CD14-positive monocyte (primary cell): ENCODE data around the gene SETD4. TPM values are rescaled to one million over a fixed set of nuclear protein-coding genes. Genes with fewer than 3 reads are reported as not detected.

Source experiments
- DNase-seq, 3 donors: peaks; one replicate each; pipeline ENCODE4 v3.0.0-alpha.2; 2011 to 2022
- H2AFZ ChIP-seq: 2 replicates; pipeline ENCODE4 v1.6.0; 2012; ENCODE audit warnings: mild to moderate bottlenecking, low read depth, low read length, inconsistent platforms; ENCODE audit not compliant: insufficient read depth, poor library complexity, severe bottlenecking
- H3K27ac ChIP-seq, 2 donors: 1 replicate in 1 of 2; 2 replicates in 1 of 2; pipeline ENCODE4 v1.5.1; 2012 to 2013; ENCODE audit warnings: low read length in 2 of 2, control low read depth in 1 of 2, inconsistent platforms in 1 of 2, low read depth in 1 of 2, mild to moderate bottlenecking in 1 of 2
- H3K27me3 ChIP-seq, 2 donors: one replicate each; pipeline versions ENCODE4 v1.6.0 to v1.6.1; 2011 to 2013; ENCODE audit warnings: low read length in 2 of 2; ENCODE audit not compliant: control insufficient read depth in 2 of 2, insufficient read depth in 2 of 2
- H3K36me3 ChIP-seq, 2 donors: replicated peaks in 1 of 2; 1 replicate in 1 of 2; 2 replicates in 1 of 2; pipeline versions ENCODE4 v1.5.1 to v1.6.1; 2012 to 2013; ENCODE audit warnings: low read length in 2 of 2, control low read depth in 1 of 2, inconsistent platforms in 1 of 2, mild to moderate bottlenecking in 1 of 2; ENCODE audit not compliant: insufficient read depth in 2 of 2, control insufficient read depth in 1 of 2
- H3K4me1 ChIP-seq, 2 donors: 1 replicate in 1 of 2; 2 replicates in 1 of 2; pipeline versions ENCODE4 v1.5.1 to v1.6.1; 2012 to 2013; ENCODE audit warnings: low read length in 2 of 2, control low read depth in 1 of 2, inconsistent platforms in 1 of 2, mild to moderate bottlenecking in 1 of 2, moderate library complexity in 1 of 2; ENCODE audit not compliant: insufficient read depth in 2 of 2, control insufficient read depth in 1 of 2
- H3K4me2 ChIP-seq: replicated peaks from 2 replicates; pipeline ENCODE3; 2012; ENCODE audit warnings: low read length, moderate library complexity, mild to moderate bottlenecking; ENCODE audit not compliant: poor library complexity, severe bottlenecking; ENCODE audit errors: extremely low read depth
- H3K4me3 ChIP-seq, 3 experiments: fragments of 200-600 bp in 1 of 3; sonication (generic) in 1 of 3; replicated peaks in 1 of 3; 1 replicate in 2 of 3; 2 replicates in 1 of 3; pipeline ENCODE4 v1.5.1; 2011 to 2013; ENCODE audit warnings: low read length in 3 of 3, mild to moderate bottlenecking in 3 of 3, control low read depth in 2 of 3, low read depth in 2 of 3, inconsistent platforms in 1 of 3, moderate library complexity in 1 of 3
- H3K79me2 ChIP-seq: 2 replicates; pipeline ENCODE4 v1.6.0; 2012; ENCODE audit warnings: mild to moderate bottlenecking, control low read depth, inconsistent platforms, low read length, moderate library complexity; ENCODE audit not compliant: insufficient read depth
- H3K9ac ChIP-seq: 2 replicates; pipeline ENCODE4 v1.6.0; 2017; ENCODE audit warnings: low read length, mild to moderate bottlenecking; ENCODE audit not compliant: insufficient read depth, poor library complexity, severe bottlenecking
- H3K9me3 ChIP-seq, 2 donors: replicated peaks in 1 of 2; 1 replicate in 1 of 2; 2 replicates in 1 of 2; pipeline versions ENCODE4 v1.5.1 to v1.6.1; 2012 to 2013; ENCODE audit warnings: low read length in 2 of 2, control low read depth in 1 of 2; ENCODE audit not compliant: control insufficient read depth in 1 of 2, insufficient read depth in 1 of 2
- H4K20me1 ChIP-seq: 2 replicates; pipeline ENCODE4 v1.6.0; 2012; ENCODE audit warnings: mild to moderate bottlenecking, low read length, control low read depth, moderate library complexity; ENCODE audit not compliant: insufficient read depth
- H3K27ac Mint-ChIP-seq, 7 donors: one replicate each; pipeline ENCODE4 v1.8.0; 2020; ENCODE audit warnings: mild to moderate bottlenecking in 7 of 7, mixed read lengths in 7 of 7, moderate library complexity in 6 of 7, inconsistent platforms in 2 of 7
- H3K27me3 Mint-ChIP-seq, 3 donors: one replicate each; pipeline ENCODE4 v1.8.0; 2021 to 2022; ENCODE audit warnings: low read depth in 3 of 3, mild to moderate bottlenecking in 3 of 3, mixed read lengths in 3 of 3, moderate library complexity in 3 of 3, inconsistent platforms in 1 of 3
- H3K36me3 Mint-ChIP-seq, 2 donors: one replicate each; pipeline ENCODE4 v1.8.0; 2020; ENCODE audit warnings: mixed read lengths in 2 of 2, inconsistent platforms in 1 of 2, mild to moderate bottlenecking in 1 of 2
- H3K4me1 Mint-ChIP-seq: one replicate; pipeline ENCODE4 v1.8.0; 2020; ENCODE audit warnings: mild to moderate bottlenecking, mixed read lengths
- H3K4me3 Mint-ChIP-seq, 2 donors: one replicate each; pipeline ENCODE4 v1.8.0; 2020; ENCODE audit warnings: mild to moderate bottlenecking in 2 of 2, mixed read lengths in 2 of 2, moderate library complexity in 1 of 2
- H3K9me3 Mint-ChIP-seq, 7 donors: one replicate each; pipeline ENCODE4 v1.8.0; 2020 to 2022; ENCODE audit warnings: mixed read lengths in 7 of 7, mild to moderate bottlenecking in 6 of 7, moderate library complexity in 6 of 7, inconsistent platforms in 2 of 7
- WGBS: methylation state at CpG from one replicate; pipeline ENCODE4 v1.1.5; 2013; ENCODE audit warnings: missing lambda C conversion rate; ENCODE audit not compliant: insufficient coverage; 5-methylcytosine and 5-hydroxymethylcytosine counted together
- intact Hi-C, 2 donors: fragments of 100-400 bp; cut with micrococcal nuclease; formaldehyde crosslinking; loops; one replicate each; pipeline versions ENCODE4 v1.15.0 to v1.15.1; 2023
- polyA plus RNA-seq, 3 donors: library from polyadenylated mRNA; depleted of rRNA in 1 of 3; unstranded in 2 of 3; stranded (reverse) in 1 of 3; fragments of 300-500 nt in 2 of 3; fragments of >200 nt in 1 of 3; fragmentation: Illumina TruSeq in 2 of 3; gene quantifications; 1 replicate in 2 of 3; 2 replicates in 1 of 3; pipeline ENCODE4 v1.2.3, GENCODE V29; 2012 to 2021
- TF ChIP-seq, protein P1 (sequence below): fragments of 200-600 bp; IDR thresholded peaks from one replicate; pipeline ENCODE4 v1.8.0; 2022; ENCODE audit warnings: antibody characterized with exemption, mild to moderate bottlenecking

SETD4 gene
- polyA plus RNA-seq, 3 donors: 4.1 to 10.8 (median 4.3) TPM

DNA sequence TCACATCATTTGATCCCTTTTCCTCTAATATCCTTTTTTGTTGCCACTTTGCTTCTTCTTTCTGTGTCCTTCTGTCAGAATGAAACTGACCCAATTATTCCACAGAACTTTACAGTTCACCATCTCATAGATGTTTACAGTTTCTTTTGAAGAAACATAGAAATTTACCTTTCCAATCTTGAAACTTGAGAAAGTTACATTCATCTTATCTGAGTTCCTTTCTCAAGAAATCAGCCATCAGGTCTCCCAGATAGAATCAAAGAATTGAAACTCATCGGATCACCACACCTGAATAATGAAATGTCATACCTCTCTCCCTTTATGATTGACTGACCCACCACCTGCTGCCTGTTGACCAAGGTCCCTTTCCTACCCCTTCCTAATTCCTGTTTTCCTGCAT lies 33.2 kb upstream of the SETD4 start:
- WGBS: 86% methylated on average over 1 of the region's 1 CpG
- no peak overlapping the region for H2AFZ ChIP-seq
- no peak overlapping the region for H3K9ac ChIP-seq
- Mint-ChIP-seq H3K27me3 (peaks cover 0 to 2% (median 0%) of the 10 kb centered on the region in 3 donors), H3K36me3 (peaks cover 0 to 6% of the 10 kb centered on the region in 2 donors), H3K4me1 (peaks cover 12% of the 10 kb centered on the region), H3K9me3 (peaks cover 16 to 29% (median 21%) of the 10 kb centered on the region in 7 donors), H3K4me3 (no peak overlapping the region), H3K27ac (no peak overlapping the region)
- H3K4me2 ChIP-seq: no peak overlapping the region
- H3K4me3 ChIP-seq: no peak overlapping the region
- peaks cover 19 to 30% of the 10 kb centered on the region in 2 donors for H3K9me3 ChIP-seq
- H3K79me2 ChIP-seq: no peaks in the 10 kb centered on the region
- peaks cover 0 to 9% of the 10 kb centered on the region in 2 donors for H3K4me1 ChIP-seq
- H3K27me3 ChIP-seq: no peaks in the 10 kb centered on the region
- TF ChIP-seq, protein P1, sequence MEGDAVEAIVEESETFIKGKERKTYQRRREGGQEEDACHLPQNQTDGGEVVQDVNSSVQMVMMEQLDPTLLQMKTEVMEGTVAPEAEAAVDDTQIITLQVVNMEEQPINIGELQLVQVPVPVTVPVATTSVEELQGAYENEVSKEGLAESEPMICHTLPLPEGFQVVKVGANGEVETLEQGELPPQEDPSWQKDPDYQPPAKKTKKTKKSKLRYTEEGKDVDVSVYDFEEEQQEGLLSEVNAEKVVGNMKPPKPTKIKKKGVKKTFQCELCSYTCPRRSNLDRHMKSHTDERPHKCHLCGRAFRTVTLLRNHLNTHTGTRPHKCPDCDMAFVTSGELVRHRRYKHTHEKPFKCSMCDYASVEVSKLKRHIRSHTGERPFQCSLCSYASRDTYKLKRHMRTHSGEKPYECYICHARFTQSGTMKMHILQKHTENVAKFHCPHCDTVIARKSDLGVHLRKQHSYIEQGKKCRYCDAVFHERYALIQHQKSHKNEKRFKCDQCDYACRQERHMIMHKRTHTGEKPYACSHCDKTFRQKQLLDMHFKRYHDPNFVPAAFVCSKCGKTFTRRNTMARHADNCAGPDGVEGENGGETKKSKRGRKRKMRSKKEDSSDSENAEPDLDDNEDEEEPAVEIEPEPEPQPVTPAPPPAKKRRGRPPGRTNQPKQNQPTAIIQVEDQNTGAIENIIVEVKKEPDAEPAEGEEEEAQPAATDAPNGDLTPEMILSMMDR: no peak
- no peak for DNase-seq
- no peaks in the 10 kb centered on the region for H4K20me1 ChIP-seq
- no peak overlapping the region for H3K27ac ChIP-seq
- intact Hi-C loops: no loop called here
- H3K36me3 ChIP-seq: no peaks in the 10 kb centered on the region

DNA sequence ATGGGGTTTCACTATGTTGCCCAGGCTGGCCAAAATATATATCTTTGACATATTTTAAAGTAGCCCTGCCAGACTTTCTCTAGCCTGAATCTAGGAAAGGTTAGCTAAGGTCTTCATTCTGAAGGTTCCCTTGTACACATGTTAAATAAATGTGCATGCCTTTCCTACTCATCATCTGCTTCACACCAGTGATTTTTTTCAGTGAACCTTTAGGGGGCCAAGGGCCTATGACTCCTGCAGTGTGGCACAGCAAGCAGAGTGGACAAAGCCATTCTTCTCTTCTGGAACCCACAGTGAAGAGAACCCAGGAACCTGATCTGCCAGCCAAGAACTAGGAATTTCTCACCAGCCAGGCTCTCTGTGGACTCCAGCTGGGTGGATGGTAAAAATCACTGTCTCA lies 32.4 kb upstream of the SETD4 start:
- Mint-ChIP-seq H3K36me3 (peaks cover 0 to 6% of the 10 kb centered on the region in 2 donors), H3K27me3 (peaks cover 0 to 2% (median 0%) of the 10 kb centered on the region in 3 donors), H3K9me3 (peaks cover 16 to 29% (median 21%) of the 10 kb centered on the region in 7 donors), H3K4me1 (peaks cover 4% of the 10 kb centered on the region), H3K27ac (no peak overlapping the region), H3K4me3 (no peak overlapping the region)
- intact Hi-C loops: no loop called here
- Histone ChIP-seq H3K4me1 (peaks cover 0 to under 1% of the 10 kb centered on the region in 2 donors), H3K9ac (no peak overlapping the region), H3K27me3 (no peaks in the 10 kb centered on the region), H3K36me3 (no peaks in the 10 kb centered on the region), H3K27ac (no peak overlapping the region), H3K9me3 (peaks cover 19 to 30% of the 10 kb centered on the region in 2 donors), H3K4me2 (no peak overlapping the region), H2AFZ (no peak overlapping the region), H3K4me3 (no peak overlapping the region), H4K20me1 (no peaks in the 10 kb centered on the region), H3K79me2 (no peaks in the 10 kb centered on the region)
- DNase-seq: no peak
- TF ChIP-seq, protein P1: no peak
